Spleen (tissue), 11 donors: ENCODE results near the gene CPSF4L. TPM values are rescaled to one million over a fixed set of nuclear protein-coding genes. Genes with fewer than 3 reads are reported as not detected.

Experiments
- DNase-seq: peaks from one replicate; pipeline ENCODE4 v3.0.0-alpha.2; 2020
- H3K27ac ChIP-seq, 8 donors: fragments of 200-600 bp; sonication (generic) in 7 of 8; 1 replicate in 4 of 8; 2 replicates in 4 of 8; pipeline versions ENCODE4 v1.5.0 to v1.8.0; 2016 to 2021; ENCODE audit warnings: inconsistent platforms in 4 of 8, mild to moderate bottlenecking in 4 of 8, moderate library complexity in 1 of 8
- H3K27me3 ChIP-seq, 7 donors: fragments of 200-600 bp; sonication (generic) in 6 of 7; replicated peaks in 1 of 7; 1 replicate in 4 of 7; 2 replicates in 3 of 7; pipeline versions ENCODE4 v1.5.0 to v1.8.0; 2016 to 2021; ENCODE audit warnings: inconsistent platforms in 3 of 7, mild to moderate bottlenecking in 1 of 7
- H3K36me3 ChIP-seq, 6 donors: fragments of 200-600 bp; sonication (generic) in 5 of 6; 1 replicate in 4 of 6; 2 replicates in 2 of 6; pipeline versions ENCODE4 v1.5.0 to v1.8.0; 2016 to 2021; ENCODE audit warnings: inconsistent platforms in 2 of 6
- H3K4me1 ChIP-seq, 6 donors: fragments of 200-600 bp; sonication (generic) in 5 of 6; 1 replicate in 3 of 6; 2 replicates in 3 of 6; pipeline versions ENCODE4 v1.5.0 to v1.8.0; 2016 to 2021; ENCODE audit warnings: inconsistent platforms in 3 of 6
- H3K4me3 ChIP-seq, 8 donors: fragments of 200-600 bp; sonication (generic) in 7 of 8; 1 replicate in 4 of 8; 2 replicates in 4 of 8; pipeline versions ENCODE4 v1.5.0 to v1.8.0; 2016 to 2021; ENCODE audit warnings: inconsistent platforms in 4 of 8, mild to moderate bottlenecking in 4 of 8, moderate library complexity in 2 of 8
- H3K9me3 ChIP-seq, 8 donors: fragments of 200-600 bp; sonication (generic) in 7 of 8; 1 replicate in 4 of 8; 2 replicates in 4 of 8; pipeline versions ENCODE4 v1.5.0 to v1.8.0; 2016 to 2021; ENCODE audit warnings: inconsistent platforms in 4 of 8
- POLR2A ChIP-seq, 3 donors: fragments of 450-650 bp; IDR thresholded peaks; one replicate each; pipeline ENCODE4 v1.5.1; 2017; ENCODE audit warnings: antibody characterized with exemption in 3 of 3, mild to moderate bottlenecking in 1 of 3
- POLR2AphosphoS5 ChIP-seq, 3 donors: sonication (generic); formaldehyde crosslinking; IDR thresholded peaks; one replicate each; pipeline ENCODE4 v1.5.1; 2017; ENCODE audit warnings: antibody characterized with exemption in 3 of 3
- WGBS, 5 donors: extraction: QIAGEN DNeasy Blood & Tissue Kit in 3 of 5; methylation state at CpG; one replicate each; pipeline versions ENCODE4 v1.1.5 to v1.1.7; 2013 to 2018; 5-methylcytosine and 5-hydroxymethylcytosine counted together
- intact Hi-C: fragments of 100-400 bp; cut with DNase I; formaldehyde crosslinking; loops from one replicate; pipeline ENCODE4 v1.15.0; 2023; ENCODE audit warnings: low total_unique reads
- polyA plus RNA-seq, 3 donors: library from polyadenylated mRNA; stranded (reverse); fragments of 200-250 nt; gene quantifications; one replicate each; pipeline ENCODE4 v1.2.1, GENCODE V29; 2013
- total RNA-seq, 7 donors: library from RNA; depleted of rRNA in 3 of 7; stranded (reverse); fragments of >200 nt in 3 of 7; fragmentation: NEBNext Ultra II Directional in 4 of 7; extraction: Animal tissue kit (Norgen Biotek cat#: 25700) in 4 of 7; gene quantifications; one replicate each; pipeline versions ENCODE4 v1.1.0 to v1.2.1, GENCODE V29; 2016 to 2021
- TF ChIP-seq, protein P1 (sequence below), 11 experiments: fragments of 200-600 bp in 7 of 11; fragments of 450-650 bp in 4 of 11; sonication (generic) in 4 of 11; IDR thresholded peaks in 8 of 11; conservative IDR thresholded peaks in 3 of 11; 1 replicate in 7 of 11; 2 replicates in 4 of 11; pipeline versions ENCODE4 v1.4.0 to v1.8.0; 2016 to 2021; ENCODE audit warnings: antibody characterized with exemption in 11 of 11, inconsistent platforms in 4 of 11, mild to moderate bottlenecking in 1 of 11
- donor health status: healthy with polysubstance abuse.
- donor health status: DM: no; HTN: no; CAD: no; lungs with moderate emphysema.
- donor health status: DM: no; HTN: no; CAD: no.
- donor health status: Bipolar disorder and iron deficiency.
- donor health status: healthy.
- donor health status: DM: no; HTN: no; CAD: no.
- donor health status: DM: yes; HTN: yes; CAD: no.

The CPSF4L gene
- total and polyA plus RNA-seq, 10 donors: not detected

DNA sequence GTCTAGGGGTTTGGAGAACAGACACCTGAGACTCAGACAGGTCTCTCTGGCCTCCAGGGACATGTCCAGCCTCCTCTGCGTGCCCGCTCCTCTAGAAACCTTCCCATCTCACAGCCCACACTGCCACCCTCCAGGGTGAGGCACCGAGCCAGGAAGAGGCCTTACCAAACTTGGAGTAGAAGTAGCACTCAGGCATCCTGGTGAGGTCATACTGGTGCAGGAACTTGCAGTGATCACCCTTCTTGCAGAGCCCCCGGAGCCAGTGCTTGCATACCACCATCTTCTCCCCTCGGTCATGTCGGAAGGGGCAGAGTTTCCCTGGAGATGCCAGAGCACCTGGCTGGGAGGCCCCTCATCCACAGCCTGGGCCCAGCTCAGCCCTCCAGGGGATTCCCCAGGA is 4.2 kb downstream of the CPSF4L start:
- H3K9me3 ChIP-seq: no peaks in the 10 kb centered on the region
- 68 to 89% (median 79%) methylated on average over 3 to 6 of the region's 6 CpGs for WGBS, 5 donors

GRCh38 chr17:73256220-73256619 is 5.5 kb downstream of the CPSF4L start:
- intact Hi-C loops: loop anchor here (10.0 kb wide), 1 partner anchor 531 kb away; no protein-coding TSS in a partner anchor

More for the DNA sequence above, 4.2 kb downstream of the CPSF4L start:
- TF ChIP-seq POLR2AphosphoS5 (IDR thresholded peaks at IDR 0.05) (no peak), POLR2A (IDR thresholded peaks at IDR 0.05) (no peak)
- TF ChIP-seq, protein P1, sequence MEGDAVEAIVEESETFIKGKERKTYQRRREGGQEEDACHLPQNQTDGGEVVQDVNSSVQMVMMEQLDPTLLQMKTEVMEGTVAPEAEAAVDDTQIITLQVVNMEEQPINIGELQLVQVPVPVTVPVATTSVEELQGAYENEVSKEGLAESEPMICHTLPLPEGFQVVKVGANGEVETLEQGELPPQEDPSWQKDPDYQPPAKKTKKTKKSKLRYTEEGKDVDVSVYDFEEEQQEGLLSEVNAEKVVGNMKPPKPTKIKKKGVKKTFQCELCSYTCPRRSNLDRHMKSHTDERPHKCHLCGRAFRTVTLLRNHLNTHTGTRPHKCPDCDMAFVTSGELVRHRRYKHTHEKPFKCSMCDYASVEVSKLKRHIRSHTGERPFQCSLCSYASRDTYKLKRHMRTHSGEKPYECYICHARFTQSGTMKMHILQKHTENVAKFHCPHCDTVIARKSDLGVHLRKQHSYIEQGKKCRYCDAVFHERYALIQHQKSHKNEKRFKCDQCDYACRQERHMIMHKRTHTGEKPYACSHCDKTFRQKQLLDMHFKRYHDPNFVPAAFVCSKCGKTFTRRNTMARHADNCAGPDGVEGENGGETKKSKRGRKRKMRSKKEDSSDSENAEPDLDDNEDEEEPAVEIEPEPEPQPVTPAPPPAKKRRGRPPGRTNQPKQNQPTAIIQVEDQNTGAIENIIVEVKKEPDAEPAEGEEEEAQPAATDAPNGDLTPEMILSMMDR (IDR thresholded peaks at IDR 0.05 in 8 of 11, conservative IDR thresholded peaks at IDR 0.05 in 3 of 11): no peak
- intact Hi-C loops: loop anchor here (10.0 kb wide), 1 partner anchor 533 kb away; no protein-coding TSS in a partner anchor
- Histone ChIP-seq H3K27me3 (no peaks in the 10 kb centered on the region), H3K27ac (no peak overlapping the region), H3K4me1 (peaks cover 0 to 20% (median 7%) of the 10 kb centered on the region in 6 donors), H3K4me3 (no peak overlapping the region), H3K36me3 (no peaks in the 10 kb centered on the region)
- DNase-seq: no peak

GRCh38 chr17:73255671-73256181 is 6.0 kb downstream of the CPSF4L start:
- no peaks in the 10 kb centered on the region for H3K9me3 ChIP-seq
- H3K27me3 ChIP-seq: no peaks in the 10 kb centered on the region
- peaks cover 0 to 10% (median 6%) of the 10 kb centered on the region in 6 donors for H3K4me1 ChIP-seq
- no peak overlapping the region for H3K4me3 ChIP-seq
- intact Hi-C loops: loop anchor here (2.0 to 10.0 kb wide), 2 partner anchors 113 to 531 kb away; no protein-coding TSS in a partner anchor
- no peaks in the 10 kb centered on the region for H3K36me3 ChIP-seq
- no peak overlapping the region for H3K27ac ChIP-seq
- DNase-seq: peak; percentile 83
- WGBS, 5 donors: 1 to 12% (median 9%) methylated on average over 7 to 8 of the region's 8 CpGs
- TF ChIP-seq, protein P1 (IDR thresholded peaks at IDR 0.05 in 8 of 11, conservative IDR thresholded peaks at IDR 0.05 in 3 of 11): peak; percentile 89 to 96 (median 94)
- no peak for TF ChIP-seq POLR2A (IDR thresholded peaks at IDR 0.05)
- TF ChIP-seq POLR2AphosphoS5 (IDR thresholded peaks at IDR 0.05): peak in 1 of 3 donors; percentile 45

More at GRCh38 chr17:73256220-73256619, 5.5 kb downstream of the CPSF4L start:
- Histone ChIP-seq H3K4me1 (peaks cover 0 to 10% (median 6%) of the 10 kb centered on the region in 6 donors), H3K4me3 (no peak overlapping the region), H3K27me3 (no peaks in the 10 kb centered on the region), H3K27ac (no peak overlapping the region), H3K9me3 (no peaks in the 10 kb centered on the region), H3K36me3 (no peaks in the 10 kb centered on the region)
- DNase-seq: no peak
- TF ChIP-seq POLR2AphosphoS5 (IDR thresholded peaks at IDR 0.05): no peak
- TF ChIP-seq, protein P1 (IDR thresholded peaks at IDR 0.05 in 8 of 11, conservative IDR thresholded peaks at IDR 0.05 in 3 of 11): no peak
- WGBS, 5 donors: 92 to 100% (median 97%) methylated on average over 3 of the region's 3 CpGs

DNA sequence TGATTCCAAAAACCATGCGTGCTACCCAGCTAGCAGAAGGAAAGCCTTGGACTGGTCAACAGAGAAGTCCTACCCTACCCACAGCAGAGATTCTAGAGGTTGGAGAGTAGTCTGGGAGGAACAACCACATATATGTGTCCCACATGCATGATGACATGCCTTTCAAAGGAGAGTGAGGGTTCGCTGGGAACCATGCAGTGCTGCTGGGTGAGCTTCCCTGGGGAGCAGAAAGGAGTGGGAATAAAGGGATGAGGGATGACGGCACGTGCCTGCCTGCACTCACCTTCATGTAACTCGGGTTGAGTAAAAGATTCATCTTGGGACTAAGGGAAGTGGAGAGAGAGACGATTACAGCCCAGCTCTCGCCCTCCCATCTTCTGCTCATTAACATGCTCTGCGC is 9.8 kb downstream of the CPSF4L start:
- H3K36me3 ChIP-seq: peaks cover 0 to 27% (median 11%) of the 10 kb centered on the region in 6 donors
- H3K4me1 ChIP-seq: peaks cover 0 to 10% (median 6%) of the 10 kb centered on the region in 6 donors
- intact Hi-C loops: loop anchor here (10.0 kb wide), 1 partner anchor 527 kb away; no protein-coding TSS in a partner anchor
- no peak overlapping the region for H3K27ac ChIP-seq
- H3K27me3 ChIP-seq: no peaks in the 10 kb centered on the region
- no peak for DNase-seq
- H3K4me3 ChIP-seq: no peak overlapping the region
- 79 to 87% (median 81%) methylated on average over 8 of the region's 8 CpGs for WGBS, 5 donors
- TF ChIP-seq, protein P1 (IDR thresholded peaks at IDR 0.05 in 8 of 11, conservative IDR thresholded peaks at IDR 0.05 in 3 of 11): no peak
- TF ChIP-seq POLR2A (IDR thresholded peaks at IDR 0.05) (no peak), POLR2AphosphoS5 (IDR thresholded peaks at IDR 0.05) (no peak)
- H3K9me3 ChIP-seq: no peaks in the 10 kb centered on the region
